SK-MEL-5 (cell line): ENCODE measurements around the gene DNAAF5. TPM values are rescaled to one million over a fixed set of nuclear protein-coding genes. Genes with fewer than 3 reads are reported as not detected.

Experiments
- DNase-seq: peaks from one replicate; pipeline ENCODE4 v3.0.0-alpha.2; 2016; ENCODE audit warnings: low read depth, low spot score
- in situ Hi-C: cut with HindIII; loops from 2 replicates; pipeline ENCODE4 v1.10.0; 2016; ENCODE audit warnings: low sequenced_read_pairs, high pct_unique_total_duplicates, low pct_unique_long_range_greater_than_20kb
- polyA plus RNA-seq, 2 experiments: library from polyadenylated mRNA; depleted of rRNA; stranded (reverse); fragments of >200 nt; gene quantifications; 2 replicates each; pipeline ENCODE4 v1.2.3, GENCODE V29; 2015
- total RNA-seq: library from RNA; depleted of rRNA; stranded (reverse); fragments of >200 nt; shearing (Covaris generic); gene quantifications from 2 replicates; pipeline ENCODE4 v1.2.3, GENCODE V29; 2014; rRNA removed

Gene DNAAF5
- total RNA-seq, result 71.2 and 71.7 TPM in 2 replicates
- 118 and 126 TPM in 2 replicates for polyA plus RNA-seq (2015; cell fraction: cytosol; rRNA removed)
- polyA plus RNA-seq (2015; cell fraction: nucleus; rRNA removed), result 45.5 and 51.7 TPM in 2 replicates

- in situ Hi-C loops, result no loop called here
- peak; percentile 90 for DNase-seq
These were observed at the start of gene DNAAF5 for GRCh38 chr7:726084-726853. DNAAF5 (plus strand) TSS chr7:726699; CDS start chr7:726721, 22 bp downstream.

GRCh38 chr7:676972-677385, 49.5 kb upstream of the DNAAF5 start:
- no peak for DNase-seq
- in situ Hi-C loops, result no loop called here

- in situ Hi-C loops, result no loop called here
- DNase-seq, result no peak
These were observed 45.9 kb upstream of the DNAAF5 start for GRCh38 chr7:680411-681127.

- in situ Hi-C loops, result no loop called here
- DNase-seq, result no peak
These were observed 44.8 kb upstream of the DNAAF5 start for GRCh38 chr7:681551-682307.

- in situ Hi-C loops, result no loop called here
- DNase-seq, result no peak
These were observed 43.7 kb upstream of the DNAAF5 start for GRCh38 chr7:682810-683209.

GRCh38 chr7:683526-684205, 42.8 kb upstream of the DNAAF5 start:
- in situ Hi-C loops, result no loop called here

GRCh38 chr7:684416-684815, 42.1 kb upstream of the DNAAF5 start:
- DNase-seq, result no peak
- in situ Hi-C loops, result no loop called here

More at GRCh38 chr7:683526-684205, 42.8 kb upstream of the DNAAF5 start:
- DNase-seq, result no peak

- DNase-seq, result no peak
- in situ Hi-C loops, result no loop called here
These were observed 41.0 kb upstream of the DNAAF5 start for GRCh38 chr7:685540-685939.

GRCh38 chr7:690478-691360, 35.8 kb upstream of the DNAAF5 start:
- DNase-seq, result no peak
- in situ Hi-C loops, result no loop called here

GRCh38 chr7:691361-692045, 35.0 kb upstream of the DNAAF5 start:
- in situ Hi-C loops, result no loop called here
- DNase-seq, result no peak

GRCh38 chr7:693280-693679, 33.2 kb upstream of the DNAAF5 start:
- in situ Hi-C loops, result no loop called here
- no peak for DNase-seq

- in situ Hi-C loops, result no loop called here
- no peak for DNase-seq
These were observed 30.1 kb upstream of the DNAAF5 start for GRCh38 chr7:696426-696811.

GRCh38 chr7:696812-697551, 29.5 kb upstream of the DNAAF5 start:
- in situ Hi-C loops, result no loop called here

GRCh38 chr7:698515-699475, 27.7 kb upstream of the DNAAF5 start:
- no peak for DNase-seq
- in situ Hi-C loops, result no loop called here

More at GRCh38 chr7:696812-697551, 29.5 kb upstream of the DNAAF5 start:
- DNase-seq, result no peak
